HEK293 (cell line): Measurements from ENCODE around the gene TNKS1BP1.

Experiments
- CTCF ChIA-PET: fragments of 350-600 bp; formaldehyde crosslinking; extraction: SDS; loops from one replicate; lab custom pipeline; 2021; ENCODE audit warnings: antibody characterized with exemption; lab: Yijun Ruan, JAX
- POLR2A ChIA-PET: fragments of 300-600 bp; formaldehyde crosslinking; extraction: SDS; loops from one replicate; lab custom pipeline; 2020; ENCODE audit warnings: antibody characterized with exemption, inconsistent platforms; lab: Yijun Ruan, JAX
- H3K27ac ChIP-seq: fragments of 200-500 bp; sonication (Bioruptor generic); 2 replicates; pipeline ENCODE4 v1.5.1; 2014; ENCODE audit warnings: low read depth, low read length, control low read depth, inconsistent platforms; ENCODE audit errors: extremely low read depth
- H3K36me3 ChIP-seq, 2 experiments: fragments of 200-500 bp in 1 of 2; sonication (Bioruptor generic) in 1 of 2; 1 replicate in 1 of 2; 2 replicates in 1 of 2; pipeline ENCODE4 v1.5.1; 2014 to 2017; ENCODE audit warnings: inconsistent platforms in 2 of 2, low read length in 2 of 2; ENCODE audit not compliant: control insufficient read depth in 2 of 2, insufficient read depth in 1 of 2
- H3K4me1 ChIP-seq: fragments of 200-500 bp; sonication (Bioruptor generic); 2 replicates; pipeline ENCODE4 v1.5.1; 2014; ENCODE audit warnings: mild to moderate bottlenecking, low read length, inconsistent platforms; ENCODE audit not compliant: control insufficient read depth, insufficient read depth
- H3K4me3 ChIP-seq: 2 replicates; pipeline ENCODE4 v1.5.1; 2011; ENCODE audit warnings: low read depth, mild to moderate bottlenecking, control low read depth, low read length, moderate library complexity
- H3K9me3 ChIP-seq: fragments of 200-500 bp; sonication (Bioruptor generic); 2 replicates; pipeline ENCODE4 v1.5.1; 2014; ENCODE audit warnings: low read depth, low read length, inconsistent platforms; ENCODE audit not compliant: control insufficient read depth, insufficient read depth
- GFI1B ChIP-seq: fragments of 450-650 bp; formaldehyde crosslinking; IDR thresholded peaks from 2 replicates; pipeline ENCODE4 v1.5.1; 2016; ENCODE audit warnings: missing biosample characterization, missing genetic modification characterization
- HOXC10 ChIP-seq: sonication (generic); formaldehyde crosslinking; IDR thresholded peaks from 2 replicates; pipeline ENCODE4 v1.8.1; 2023; ENCODE audit warnings: mild to moderate bottlenecking, missing genetic modification reagents
- OVOL3 ChIP-seq: fragments of 450-650 bp; formaldehyde crosslinking; IDR thresholded peaks from 2 replicates; pipeline ENCODE4 v1.5.1; 2016; ENCODE audit warnings: missing biosample characterization, missing genetic modification characterization
- SP2 ChIP-seq: fragments of 450-650 bp; formaldehyde crosslinking; IDR thresholded peaks from 2 replicates; pipeline ENCODE4 v1.5.1; 2016; ENCODE audit warnings: missing biosample characterization, missing genetic modification characterization
- ZEB2 ChIP-seq: fragments of 450-650 bp; formaldehyde crosslinking; IDR thresholded peaks from 2 replicates; pipeline ENCODE4 v1.5.1; 2016; ENCODE audit warnings: missing biosample characterization, missing genetic modification characterization
- ZFHX2 ChIP-seq: fragments of 450-650 bp; formaldehyde crosslinking; conservative IDR thresholded peaks from 2 replicates; pipeline ENCODE4 v1.5.1; 2016; ENCODE audit warnings: missing biosample characterization, missing genetic modification characterization
- ZFP69B ChIP-seq: fragments of 450-650 bp; formaldehyde crosslinking; IDR thresholded peaks from 2 replicates; pipeline ENCODE4 v1.5.1; 2016; ENCODE audit warnings: missing biosample characterization, missing genetic modification characterization
- ZIC2 ChIP-seq: fragments of 450-650 bp; formaldehyde crosslinking; IDR thresholded peaks from 2 replicates; pipeline ENCODE4 v1.5.1; 2016; ENCODE audit warnings: missing biosample characterization, missing genetic modification characterization
- ZNF274 ChIP-seq, 2 experiments: fragments of 200-500 bp in 1 of 2; fragments of 450-650 bp in 1 of 2; sonication (Bioruptor generic) in 1 of 2; formaldehyde crosslinking in 1 of 2; IDR thresholded peaks; 2 replicates each; pipeline versions ENCODE4 v1.5.1 to v1.6.1; 2014 to 2016; ENCODE audit warnings: borderline replicate concordance in 1 of 2, inconsistent platforms in 1 of 2, low read length in 1 of 2, missing biosample characterization in 1 of 2, missing genetic modification characterization in 1 of 2
- ZNF341 ChIP-seq: fragments of 450-650 bp; formaldehyde crosslinking; IDR thresholded peaks from 2 replicates; pipeline ENCODE4; 2016; ENCODE audit warnings: low read depth, missing biosample characterization, missing genetic modification characterization
- ZNF514 ChIP-seq: fragments of 450-650 bp; formaldehyde crosslinking; IDR thresholded peaks from 2 replicates; pipeline ENCODE4 v1.5.1; 2016; ENCODE audit warnings: missing biosample characterization, missing genetic modification characterization
- ZNF596 ChIP-seq: fragments of 450-650 bp; IDR thresholded peaks from 2 replicates; pipeline ENCODE4 v1.5.0; 2018; ENCODE audit warnings: missing biosample characterization, mild to moderate bottlenecking, missing genetic modification characterization, moderate library complexity
- ZNF785 ChIP-seq: fragments of 450-650 bp; formaldehyde crosslinking; IDR thresholded peaks from 2 replicates; pipeline ENCODE4 v1.5.1; 2016; ENCODE audit warnings: missing biosample characterization, missing genetic modification characterization
- TF ChIP-seq, protein P1 (sequence below): fragments of 450-650 bp; formaldehyde crosslinking; IDR thresholded peaks from 2 replicates; pipeline ENCODE4 v1.5.1; 2017; ENCODE audit warnings: missing biosample characterization, missing genetic modification characterization
- TF ChIP-seq, protein P2 (sequence below): fragments of 450-650 bp; formaldehyde crosslinking; IDR thresholded peaks from 2 replicates; pipeline ENCODE4 v1.5.1; 2016; ENCODE audit warnings: missing biosample characterization, missing genetic modification characterization, borderline replicate concordance
- TF ChIP-seq, protein P3 (sequence below): fragments of 450-650 bp; formaldehyde crosslinking; IDR thresholded peaks from 2 replicates; pipeline ENCODE4 v1.5.1; 2016; ENCODE audit warnings: missing biosample characterization, missing genetic modification characterization
- TF ChIP-seq, protein P4 (sequence below): fragments of 450-650 bp; formaldehyde crosslinking; conservative IDR thresholded peaks from 2 replicates; pipeline ENCODE4 v1.5.1; 2016; ENCODE audit warnings: low read depth, missing biosample characterization, missing genetic modification characterization
- TF ChIP-seq, protein P5 (sequence below): fragments of 450-650 bp; formaldehyde crosslinking; IDR thresholded peaks from 2 replicates; pipeline ENCODE4 v1.5.0; 2017; ENCODE audit warnings: missing biosample characterization, missing genetic modification characterization, borderline replicate concordance

TNKS1BP1 gene

GRCh38 chr11:57324154-57324885, 432 bp downstream of the TNKS1BP1 start:
- Histone ChIP-seq H3K36me3 (peaks cover 6 to 50% of the 10 kb centered on the region in 2 experiments; a peak in 2 of 3 replicates), H3K27ac (peak overlapping the region; percentile 70; the same call in 1 of the 2 replicates), H3K4me3 (peak overlapping the region; percentile 68), H3K9me3 (no peaks in the 10 kb centered on the region), H3K4me1 (peaks cover 7% of the 10 kb centered on the region)
- ChIA-PET POLR2A (interaction anchor here (0.9 to 6.5 kb wide), 7 partner anchors 11 to 29 kb away, joined by 3 to 95 read pairs (median 8); partner anchors contain the start of genes P2RX3 and SSRP1), CTCF (interaction anchor here (0.6 kb wide), 1 partner anchor 47 kb away, joined by 3 read pairs; no protein-coding TSS in a partner anchor)
- TF ChIP-seq ZEB2 (tag by site-specific recombination) (no peak), ZFP69B (peak; percentile 31; the same call in 1 of the 2 replicates), ZNF274 (IDR thresholded peaks at IDR 0.05; ENCODE audit: low read length) (no peak), ZNF274 (tag by site-specific recombination; IDR thresholded peaks at IDR 0.05; ENCODE audit: borderline replicate concordance) (no peak), HOXC10 (CRISPR knock-in tag) (no peak), ZNF596 (tag by site-specific recombination) (no peak), ZIC2 (peak; percentile 48), ZFHX2 (tag by site-specific recombination) (peak; percentile 40), SP2 (tag by site-specific recombination) (peak; percentile 42; the same call in 1 of the 2 replicates), ZNF514 (tag by site-specific recombination) (no peak), OVOL3 (tag by site-specific recombination) (no peak), ZNF785 (tag by site-specific recombination) (no peak), ZNF341 (tag by site-specific recombination) (peak; percentile 99), GFI1B (tag by site-specific recombination) (no peak)
- TF ChIP-seq, protein P1, sequence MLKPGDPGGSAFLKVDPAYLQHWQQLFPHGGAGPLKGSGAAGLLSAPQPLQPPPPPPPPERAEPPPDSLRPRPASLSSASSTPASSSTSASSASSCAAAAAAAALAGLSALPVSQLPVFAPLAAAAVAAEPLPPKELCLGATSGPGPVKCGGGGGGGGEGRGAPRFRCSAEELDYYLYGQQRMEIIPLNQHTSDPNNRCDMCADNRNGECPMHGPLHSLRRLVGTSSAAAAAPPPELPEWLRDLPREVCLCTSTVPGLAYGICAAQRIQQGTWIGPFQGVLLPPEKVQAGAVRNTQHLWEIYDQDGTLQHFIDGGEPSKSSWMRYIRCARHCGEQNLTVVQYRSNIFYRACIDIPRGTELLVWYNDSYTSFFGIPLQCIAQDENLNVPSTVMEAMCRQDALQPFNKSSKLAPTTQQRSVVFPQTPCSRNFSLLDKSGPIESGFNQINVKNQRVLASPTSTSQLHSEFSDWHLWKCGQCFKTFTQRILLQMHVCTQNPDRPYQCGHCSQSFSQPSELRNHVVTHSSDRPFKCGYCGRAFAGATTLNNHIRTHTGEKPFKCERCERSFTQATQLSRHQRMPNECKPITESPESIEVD (tag by site-specific recombination), result no peak
- TF ChIP-seq, protein P2, sequence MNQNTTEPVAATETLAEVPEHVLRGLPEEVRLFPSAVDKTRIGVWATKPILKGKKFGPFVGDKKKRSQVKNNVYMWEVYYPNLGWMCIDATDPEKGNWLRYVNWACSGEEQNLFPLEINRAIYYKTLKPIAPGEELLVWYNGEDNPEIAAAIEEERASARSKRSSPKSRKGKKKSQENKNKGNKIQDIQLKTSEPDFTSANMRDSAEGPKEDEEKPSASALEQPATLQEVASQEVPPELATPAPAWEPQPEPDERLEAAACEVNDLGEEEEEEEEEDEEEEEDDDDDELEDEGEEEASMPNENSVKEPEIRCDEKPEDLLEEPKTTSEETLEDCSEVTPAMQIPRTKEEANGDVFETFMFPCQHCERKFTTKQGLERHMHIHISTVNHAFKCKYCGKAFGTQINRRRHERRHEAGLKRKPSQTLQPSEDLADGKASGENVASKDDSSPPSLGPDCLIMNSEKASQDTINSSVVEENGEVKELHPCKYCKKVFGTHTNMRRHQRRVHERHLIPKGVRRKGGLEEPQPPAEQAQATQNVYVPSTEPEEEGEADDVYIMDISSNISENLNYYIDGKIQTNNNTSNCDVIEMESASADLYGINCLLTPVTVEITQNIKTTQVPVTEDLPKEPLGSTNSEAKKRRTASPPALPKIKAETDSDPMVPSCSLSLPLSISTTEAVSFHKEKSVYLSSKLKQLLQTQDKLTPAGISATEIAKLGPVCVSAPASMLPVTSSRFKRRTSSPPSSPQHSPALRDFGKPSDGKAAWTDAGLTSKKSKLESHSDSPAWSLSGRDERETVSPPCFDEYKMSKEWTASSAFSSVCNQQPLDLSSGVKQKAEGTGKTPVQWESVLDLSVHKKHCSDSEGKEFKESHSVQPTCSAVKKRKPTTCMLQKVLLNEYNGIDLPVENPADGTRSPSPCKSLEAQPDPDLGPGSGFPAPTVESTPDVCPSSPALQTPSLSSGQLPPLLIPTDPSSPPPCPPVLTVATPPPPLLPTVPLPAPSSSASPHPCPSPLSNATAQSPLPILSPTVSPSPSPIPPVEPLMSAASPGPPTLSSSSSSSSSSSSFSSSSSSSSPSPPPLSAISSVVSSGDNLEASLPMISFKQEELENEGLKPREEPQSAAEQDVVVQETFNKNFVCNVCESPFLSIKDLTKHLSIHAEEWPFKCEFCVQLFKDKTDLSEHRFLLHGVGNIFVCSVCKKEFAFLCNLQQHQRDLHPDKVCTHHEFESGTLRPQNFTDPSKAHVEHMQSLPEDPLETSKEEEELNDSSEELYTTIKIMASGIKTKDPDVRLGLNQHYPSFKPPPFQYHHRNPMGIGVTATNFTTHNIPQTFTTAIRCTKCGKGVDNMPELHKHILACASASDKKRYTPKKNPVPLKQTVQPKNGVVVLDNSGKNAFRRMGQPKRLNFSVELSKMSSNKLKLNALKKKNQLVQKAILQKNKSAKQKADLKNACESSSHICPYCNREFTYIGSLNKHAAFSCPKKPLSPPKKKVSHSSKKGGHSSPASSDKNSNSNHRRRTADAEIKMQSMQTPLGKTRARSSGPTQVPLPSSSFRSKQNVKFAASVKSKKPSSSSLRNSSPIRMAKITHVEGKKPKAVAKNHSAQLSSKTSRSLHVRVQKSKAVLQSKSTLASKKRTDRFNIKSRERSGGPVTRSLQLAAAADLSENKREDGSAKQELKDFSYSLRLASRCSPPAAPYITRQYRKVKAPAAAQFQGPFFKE, result no peak
- TF ChIP-seq, protein P3, sequence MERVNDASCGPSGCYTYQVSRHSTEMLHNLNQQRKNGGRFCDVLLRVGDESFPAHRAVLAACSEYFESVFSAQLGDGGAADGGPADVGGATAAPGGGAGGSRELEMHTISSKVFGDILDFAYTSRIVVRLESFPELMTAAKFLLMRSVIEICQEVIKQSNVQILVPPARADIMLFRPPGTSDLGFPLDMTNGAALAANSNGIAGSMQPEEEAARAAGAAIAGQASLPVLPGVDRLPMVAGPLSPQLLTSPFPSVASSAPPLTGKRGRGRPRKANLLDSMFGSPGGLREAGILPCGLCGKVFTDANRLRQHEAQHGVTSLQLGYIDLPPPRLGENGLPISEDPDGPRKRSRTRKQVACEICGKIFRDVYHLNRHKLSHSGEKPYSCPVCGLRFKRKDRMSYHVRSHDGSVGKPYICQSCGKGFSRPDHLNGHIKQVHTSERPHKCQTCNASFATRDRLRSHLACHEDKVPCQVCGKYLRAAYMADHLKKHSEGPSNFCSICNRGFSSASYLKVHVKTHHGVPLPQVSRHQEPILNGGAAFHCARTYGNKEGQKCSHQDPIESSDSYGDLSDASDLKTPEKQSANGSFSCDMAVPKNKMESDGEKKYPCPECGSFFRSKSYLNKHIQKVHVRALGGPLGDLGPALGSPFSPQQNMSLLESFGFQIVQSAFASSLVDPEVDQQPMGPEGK (tag by site-specific recombination), result peak; percentile 70
- TF ChIP-seq, protein P4, sequence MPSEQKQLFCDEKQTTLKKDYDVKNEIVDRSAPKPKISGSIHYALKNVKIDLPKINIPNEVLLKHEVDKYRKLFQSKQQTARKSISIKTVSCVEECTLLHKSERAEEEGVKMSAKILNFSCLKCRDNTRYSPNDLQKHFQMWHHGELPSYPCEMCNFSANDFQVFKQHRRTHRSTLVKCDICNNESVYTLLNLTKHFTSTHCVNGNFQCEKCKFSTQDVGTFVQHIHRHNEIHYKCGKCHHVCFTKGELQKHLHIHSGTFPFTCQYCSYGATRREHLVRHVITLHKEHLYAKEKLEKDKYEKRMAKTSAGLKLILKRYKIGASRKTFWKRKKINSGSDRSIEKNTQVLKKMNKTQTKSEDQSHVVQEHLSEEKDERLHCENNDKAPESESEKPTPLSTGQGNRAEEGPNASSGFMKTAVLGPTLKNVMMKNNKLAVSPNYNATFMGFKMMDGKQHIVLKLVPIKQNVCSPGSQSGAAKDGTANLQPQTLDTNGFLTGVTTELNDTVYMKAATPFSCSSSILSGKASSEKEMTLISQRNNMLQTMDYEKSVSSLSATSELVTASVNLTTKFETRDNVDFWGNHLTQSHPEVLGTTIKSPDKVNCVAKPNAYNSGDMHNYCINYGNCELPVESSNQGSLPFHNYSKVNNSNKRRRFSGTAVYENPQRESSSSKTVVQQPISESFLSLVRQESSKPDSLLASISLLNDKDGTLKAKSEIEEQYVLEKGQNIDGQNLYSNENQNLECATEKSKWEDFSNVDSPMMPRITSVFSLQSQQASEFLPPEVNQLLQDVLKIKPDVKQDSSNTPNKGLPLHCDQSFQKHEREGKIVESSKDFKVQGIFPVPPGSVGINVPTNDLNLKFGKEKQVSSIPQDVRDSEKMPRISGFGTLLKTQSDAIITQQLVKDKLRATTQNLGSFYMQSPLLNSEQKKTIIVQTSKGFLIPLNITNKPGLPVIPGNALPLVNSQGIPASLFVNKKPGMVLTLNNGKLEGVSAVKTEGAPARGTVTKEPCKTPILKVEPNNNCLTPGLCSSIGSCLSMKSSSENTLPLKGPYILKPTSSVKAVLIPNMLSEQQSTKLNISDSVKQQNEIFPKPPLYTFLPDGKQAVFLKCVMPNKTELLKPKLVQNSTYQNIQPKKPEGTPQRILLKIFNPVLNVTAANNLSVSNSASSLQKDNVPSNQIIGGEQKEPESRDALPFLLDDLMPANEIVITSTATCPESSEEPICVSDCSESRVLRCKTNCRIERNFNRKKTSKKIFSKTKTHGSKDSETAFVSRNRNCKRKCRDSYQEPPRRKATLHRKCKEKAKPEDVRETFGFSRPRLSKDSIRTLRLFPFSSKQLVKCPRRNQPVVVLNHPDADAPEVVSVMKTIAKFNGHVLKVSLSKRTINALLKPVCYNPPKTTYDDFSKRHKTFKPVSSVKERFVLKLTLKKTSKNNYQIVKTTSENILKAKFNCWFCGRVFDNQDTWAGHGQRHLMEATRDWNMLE (tag by site-specific recombination), result no peak
- TF ChIP-seq, protein P5, sequence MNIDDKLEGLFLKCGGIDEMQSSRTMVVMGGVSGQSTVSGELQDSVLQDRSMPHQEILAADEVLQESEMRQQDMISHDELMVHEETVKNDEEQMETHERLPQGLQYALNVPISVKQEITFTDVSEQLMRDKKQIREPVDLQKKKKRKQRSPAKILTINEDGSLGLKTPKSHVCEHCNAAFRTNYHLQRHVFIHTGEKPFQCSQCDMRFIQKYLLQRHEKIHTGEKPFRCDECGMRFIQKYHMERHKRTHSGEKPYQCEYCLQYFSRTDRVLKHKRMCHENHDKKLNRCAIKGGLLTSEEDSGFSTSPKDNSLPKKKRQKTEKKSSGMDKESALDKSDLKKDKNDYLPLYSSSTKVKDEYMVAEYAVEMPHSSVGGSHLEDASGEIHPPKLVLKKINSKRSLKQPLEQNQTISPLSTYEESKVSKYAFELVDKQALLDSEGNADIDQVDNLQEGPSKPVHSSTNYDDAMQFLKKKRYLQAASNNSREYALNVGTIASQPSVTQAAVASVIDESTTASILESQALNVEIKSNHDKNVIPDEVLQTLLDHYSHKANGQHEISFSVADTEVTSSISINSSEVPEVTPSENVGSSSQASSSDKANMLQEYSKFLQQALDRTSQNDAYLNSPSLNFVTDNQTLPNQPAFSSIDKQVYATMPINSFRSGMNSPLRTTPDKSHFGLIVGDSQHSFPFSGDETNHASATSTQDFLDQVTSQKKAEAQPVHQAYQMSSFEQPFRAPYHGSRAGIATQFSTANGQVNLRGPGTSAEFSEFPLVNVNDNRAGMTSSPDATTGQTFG, result no peak
